SHP77 treated with DMSO at 0.1 percent for 48 hours (cell line): ENCODE results near the gene LMF2.
"Not testable (repeated sequence)": the region's sequence is repeated elsewhere in the genome, so short reads cannot be mapped to it uniquely, and the experiment has no call there.

Experiments
- DNase-seq: peaks from one replicate; lab custom pipeline; 2025; lab: John Stamatoyannopoulos, UW

Gene LMF2

DNA sequence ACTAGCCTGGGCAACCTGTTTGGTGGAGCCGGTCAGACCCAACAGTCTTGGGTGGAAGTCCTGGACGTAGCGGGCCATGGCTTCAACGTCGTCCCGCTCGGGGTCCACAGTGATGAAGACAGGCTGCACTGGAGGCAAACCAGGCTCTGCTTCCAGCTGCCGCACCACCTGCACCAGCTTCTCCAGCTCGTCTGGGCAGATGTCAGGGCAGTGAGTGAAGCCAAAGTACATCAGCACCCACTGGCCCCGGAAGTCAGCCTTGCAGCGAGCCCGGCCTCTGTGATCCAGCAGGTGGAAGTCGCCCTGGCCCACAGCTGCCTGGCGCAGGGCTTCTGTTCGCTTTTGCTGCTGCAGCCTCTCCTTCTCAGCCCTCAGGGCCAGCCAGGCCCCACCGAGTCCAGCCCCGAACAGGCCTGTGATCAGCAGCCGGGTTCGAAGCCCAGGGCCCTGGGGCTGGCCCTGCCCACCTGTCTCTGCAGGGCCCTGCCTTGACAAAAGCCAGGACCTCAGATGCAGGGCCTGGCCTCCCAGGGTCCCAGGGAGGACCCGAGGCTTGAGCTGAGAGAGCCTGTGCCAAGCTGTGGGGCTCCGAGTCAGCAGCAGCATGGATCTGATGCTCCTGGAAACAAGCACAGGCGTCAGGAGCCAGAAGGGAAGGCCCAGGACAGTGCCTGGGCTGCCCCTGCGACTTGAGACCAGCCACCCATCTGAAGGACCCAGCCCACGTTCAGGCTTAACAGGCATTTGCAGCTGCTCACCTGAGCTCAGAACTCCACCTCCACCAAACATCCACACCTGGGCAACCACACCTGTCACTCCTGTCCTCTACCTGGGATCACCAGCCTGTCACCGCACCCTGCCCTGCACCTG lies 16.5 kb upstream of the LMF2 start:
- peak; percentile 55 for DNase-seq

DNA sequence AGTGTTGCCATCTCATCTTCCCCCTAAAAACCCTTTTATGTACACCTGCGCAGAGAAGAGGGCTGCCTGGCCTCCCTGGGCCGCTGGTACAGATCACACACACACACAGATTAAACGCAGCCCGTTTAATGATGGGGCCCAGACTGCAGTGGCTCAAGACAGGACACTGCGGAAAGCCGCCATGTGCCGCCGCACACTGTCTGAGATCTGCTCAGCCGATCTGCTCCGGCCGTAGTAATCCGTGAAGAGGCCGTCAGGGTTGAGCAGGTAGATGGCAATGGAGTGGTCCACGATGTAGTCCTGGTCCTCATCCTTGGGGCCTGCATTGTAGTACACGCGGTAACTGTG lies 15.9 kb upstream of the LMF2 start:
- DNase-seq, result no peak

DNA sequence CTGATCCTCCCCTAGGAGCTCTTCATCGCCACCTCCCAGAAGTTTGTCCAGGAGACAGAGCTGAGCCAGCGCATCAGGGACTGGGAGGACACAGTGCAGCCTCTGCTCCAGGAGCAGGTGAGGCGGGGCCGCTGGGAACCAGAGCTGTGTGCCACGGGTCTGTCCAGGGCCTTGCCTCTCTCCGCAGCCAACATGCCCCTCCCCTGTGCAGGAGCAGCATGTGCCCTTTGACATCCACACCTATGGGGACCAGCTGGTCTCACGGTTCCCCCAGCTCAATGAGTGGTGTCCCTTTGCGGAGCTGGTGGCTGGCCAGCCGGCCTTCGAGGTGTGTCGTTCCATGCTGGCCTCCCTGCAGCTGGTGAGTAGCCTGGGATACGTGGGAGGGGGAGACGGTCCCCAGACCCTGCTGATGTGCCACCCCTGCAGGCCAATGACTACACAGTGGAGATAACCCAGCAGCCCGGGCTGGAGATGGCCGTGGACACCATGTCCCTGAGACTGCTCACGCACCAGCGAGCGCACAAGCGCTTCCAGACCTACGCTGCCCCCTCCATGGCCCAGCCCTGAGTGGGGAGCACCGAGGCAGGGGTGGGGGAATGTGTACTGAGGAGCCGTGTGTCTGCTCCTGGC lies 15.4 kb upstream of the LMF2 start:
- no peak for DNase-seq

DNA sequence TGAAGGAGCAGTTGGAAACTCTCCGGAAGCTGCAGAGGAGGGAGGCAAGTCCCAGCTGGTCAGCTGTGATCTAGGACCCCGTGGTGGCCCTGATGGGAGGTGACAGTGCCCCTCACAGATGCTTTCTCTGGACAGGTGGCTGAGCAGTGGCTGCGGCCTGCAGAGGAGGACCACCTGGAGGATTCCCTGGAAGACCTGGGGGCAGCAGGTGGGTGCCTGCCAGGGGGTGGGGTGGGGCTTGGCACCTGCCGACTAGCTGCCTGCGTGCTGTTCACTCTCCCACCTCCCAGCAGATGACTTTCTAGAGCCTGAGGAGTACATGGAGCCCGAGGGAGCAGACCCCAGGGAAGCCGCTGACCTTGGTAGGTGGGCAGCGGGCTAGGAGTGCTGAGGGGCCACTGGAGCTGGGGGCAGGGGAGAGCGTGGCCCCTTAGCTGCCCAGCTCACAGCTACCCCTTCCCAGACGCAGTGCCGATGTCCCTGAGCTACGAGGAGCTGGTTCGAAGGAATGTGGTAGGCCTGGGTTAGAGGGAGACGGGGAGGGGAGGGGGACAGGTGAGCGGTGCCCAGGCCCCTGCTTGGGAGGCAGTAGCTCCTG lies 14.8 kb upstream of the LMF2 start:
- no peak for DNase-seq

DNA sequence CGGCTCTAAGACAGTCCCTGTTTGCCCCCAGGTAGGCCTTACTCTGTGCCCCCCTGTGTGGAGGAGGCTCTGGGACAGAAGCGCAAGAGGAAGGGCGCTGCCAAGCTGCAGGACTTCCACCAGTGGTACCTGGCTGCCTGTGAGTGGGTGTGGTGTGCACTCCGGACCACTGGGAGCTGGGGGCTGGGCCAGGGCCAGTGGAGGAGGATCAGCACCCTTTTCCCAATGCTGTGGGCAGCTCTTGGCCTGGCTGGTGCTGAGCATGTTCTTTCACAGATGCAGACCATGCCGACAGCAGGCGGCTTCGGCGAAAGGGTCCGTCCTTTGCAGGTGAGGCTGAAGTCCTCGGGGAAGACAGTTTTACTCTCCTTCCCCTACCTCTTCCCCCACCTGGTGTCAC lies 14.2 kb upstream of the LMF2 start:
- no peak for DNase-seq

DNA sequence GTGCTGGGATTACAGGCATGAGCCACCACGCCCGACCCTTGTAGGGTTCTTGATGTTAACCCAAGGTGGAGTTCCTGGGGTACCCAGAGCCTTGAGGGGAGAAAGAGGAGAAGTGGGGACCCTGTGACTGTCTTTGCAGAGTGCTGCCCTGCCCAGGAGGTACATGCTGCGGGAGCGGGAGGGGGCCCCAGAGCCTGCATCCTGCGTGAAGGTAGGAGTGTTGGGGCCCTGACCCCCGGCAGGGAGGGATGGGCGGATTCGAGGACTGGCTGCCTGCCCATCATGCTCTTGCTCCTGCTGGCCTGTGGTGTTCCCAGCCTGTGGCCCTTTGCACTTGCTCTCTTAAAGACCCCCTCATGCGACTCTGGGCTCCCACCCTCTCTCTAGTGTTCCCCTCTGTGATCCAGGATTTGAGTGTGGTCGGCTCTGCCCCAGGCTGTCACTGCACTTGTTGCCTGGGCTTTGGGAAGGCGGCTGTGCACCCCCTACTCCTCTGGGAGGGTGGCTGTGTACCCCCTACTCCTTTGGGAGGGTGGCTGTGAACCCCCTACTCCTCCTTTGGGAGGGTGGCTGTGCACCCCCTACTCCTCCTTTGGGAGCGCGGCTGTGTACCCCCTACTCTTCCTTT lies 13.4 kb upstream of the LMF2 start:
- no peak for DNase-seq

DNA sequence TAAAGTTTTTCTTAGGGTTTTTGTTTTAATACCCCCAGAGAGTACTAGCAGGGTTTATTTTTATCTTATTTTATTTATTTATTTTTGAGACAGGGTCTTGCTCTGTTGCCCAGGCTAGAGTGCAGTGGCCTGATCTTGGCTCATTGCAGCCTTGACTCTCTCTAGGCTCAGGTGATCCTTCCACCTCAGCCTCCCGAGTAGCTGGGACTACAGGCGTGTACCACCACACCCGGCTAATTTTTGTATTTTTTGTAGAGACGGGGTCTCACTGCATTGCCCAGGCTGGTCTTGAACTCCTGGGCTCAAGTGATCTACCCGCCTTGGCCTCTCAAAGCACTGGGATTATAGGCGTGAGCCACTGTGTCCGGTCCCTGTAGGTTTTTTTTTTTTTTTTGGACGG lies 12.7 kb upstream of the LMF2 start:
- not testable (repeated sequence) for DNase-seq

DNA sequence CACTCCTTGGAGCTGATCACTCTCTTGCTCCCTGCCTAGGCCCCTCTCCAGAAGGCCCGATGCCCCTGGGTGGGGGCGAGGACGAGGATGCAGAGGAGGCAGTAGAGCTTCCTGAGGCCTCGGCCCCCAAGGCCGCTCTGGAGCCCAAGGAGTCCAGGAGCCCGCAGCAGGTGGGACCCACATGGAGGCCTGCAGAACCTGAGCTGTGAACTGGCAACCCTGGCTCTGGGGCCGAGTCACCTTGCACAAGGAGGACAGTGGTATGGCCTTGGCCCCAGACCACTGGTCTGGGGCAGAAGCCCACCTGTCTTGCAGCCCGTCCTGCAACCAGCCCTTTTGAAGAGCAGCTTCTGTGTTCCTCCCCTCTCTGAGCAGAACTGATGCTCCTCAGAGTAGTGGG lies 11.6 kb upstream of the LMF2 start:
- DNase-seq, result no peak

DNA sequence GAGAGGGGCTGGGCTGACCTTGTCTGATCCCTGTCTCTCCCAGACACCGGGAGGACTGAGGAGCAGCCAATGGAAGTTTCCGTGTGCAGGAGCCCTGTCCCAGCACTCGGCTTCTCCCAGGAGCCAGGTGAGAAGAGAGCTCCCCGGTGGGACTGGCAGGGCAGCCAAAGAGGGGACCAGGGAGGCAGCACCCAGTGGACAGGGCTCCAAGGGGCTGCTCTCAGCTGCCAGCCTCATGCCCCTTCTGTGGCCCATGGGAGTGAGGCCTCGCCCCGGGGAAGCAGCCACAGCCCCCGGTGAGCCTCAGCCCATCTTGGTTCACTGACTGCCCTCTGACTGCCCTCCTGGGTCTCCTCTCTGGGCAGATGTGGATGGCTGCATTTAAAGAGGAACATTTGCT lies 11.1 kb upstream of the LMF2 start:
- DNase-seq, result no peak

DNA sequence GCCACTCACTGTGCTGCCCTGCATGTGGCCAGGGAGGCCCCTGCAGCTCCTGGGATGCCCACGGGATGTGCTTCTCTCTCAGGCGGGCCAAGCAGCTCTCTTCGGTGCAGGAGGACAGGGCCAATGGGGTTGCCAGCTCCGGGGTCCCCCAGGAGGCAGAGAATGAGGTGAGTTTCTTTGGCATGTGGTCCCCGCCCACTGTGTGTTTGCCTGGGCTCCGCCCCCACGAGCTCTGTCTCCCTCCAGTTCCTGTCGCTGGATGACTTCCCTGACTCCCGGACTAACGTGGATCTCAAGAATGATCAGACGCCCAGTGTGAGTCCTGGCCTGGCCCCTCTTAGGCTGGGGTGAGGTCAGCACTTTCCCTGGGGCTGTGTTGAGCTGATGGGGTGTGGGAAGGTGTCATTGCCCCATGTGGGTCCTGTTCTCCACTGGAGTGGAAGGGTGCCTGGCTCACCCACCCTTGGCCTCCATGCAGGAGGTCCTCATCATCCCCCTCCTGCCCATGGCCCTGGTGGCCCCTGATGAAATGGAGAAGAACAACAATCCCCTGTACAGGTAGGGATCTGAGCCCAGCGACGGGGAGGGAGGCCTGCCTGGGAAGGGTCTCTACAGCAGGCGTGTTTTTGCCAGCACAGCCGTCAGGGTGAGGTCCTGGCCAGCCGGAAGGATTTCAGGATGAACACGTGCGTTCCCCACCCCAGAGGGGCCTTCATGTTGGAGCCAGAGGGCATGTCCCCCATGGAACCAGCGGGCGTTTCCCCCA lies 10.2 kb upstream of the LMF2 start:
- no peak for DNase-seq

DNA sequence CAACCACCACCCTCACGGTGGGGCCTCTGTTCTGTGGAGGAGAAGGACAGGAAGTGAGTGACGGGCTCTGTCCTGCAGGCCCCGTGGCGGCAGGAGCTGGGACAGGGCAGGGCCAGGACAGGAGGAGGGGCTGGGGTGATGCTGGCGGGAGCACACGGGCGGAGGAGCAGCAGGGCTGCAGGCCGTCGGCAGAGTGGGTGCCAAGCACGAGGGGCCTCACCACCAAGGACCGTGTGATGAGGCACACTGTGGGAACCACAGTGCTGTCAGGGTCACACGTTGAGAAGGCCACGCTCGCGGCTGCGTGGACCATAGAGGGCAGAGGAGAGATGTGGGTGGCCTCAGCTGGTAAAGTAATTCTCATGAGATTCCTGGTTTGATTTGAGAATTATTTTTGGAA lies 9.4 kb upstream of the LMF2 start:
- DNase-seq, result no peak

DNA sequence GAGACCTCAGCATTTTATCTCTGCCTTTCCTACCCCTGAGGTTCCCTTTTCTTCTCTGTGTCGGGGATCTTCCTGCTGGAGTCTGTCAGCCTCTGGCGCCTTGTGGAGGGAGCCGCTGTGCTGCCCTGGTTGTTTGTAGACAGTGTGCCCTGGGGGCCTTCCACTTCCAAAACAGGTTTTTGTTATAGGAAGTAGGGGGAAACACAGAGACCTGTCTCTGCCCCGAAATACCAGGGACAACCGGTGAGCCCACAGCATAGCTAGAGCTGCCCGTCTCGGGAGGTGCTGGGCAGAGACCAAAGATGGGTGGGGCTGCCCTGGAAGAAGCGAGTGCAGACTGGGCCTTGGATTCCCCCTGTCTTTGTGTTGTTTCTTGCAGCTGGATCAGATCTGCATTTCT lies 8.6 kb upstream of the LMF2 start:
- no peak for DNase-seq

DNA sequence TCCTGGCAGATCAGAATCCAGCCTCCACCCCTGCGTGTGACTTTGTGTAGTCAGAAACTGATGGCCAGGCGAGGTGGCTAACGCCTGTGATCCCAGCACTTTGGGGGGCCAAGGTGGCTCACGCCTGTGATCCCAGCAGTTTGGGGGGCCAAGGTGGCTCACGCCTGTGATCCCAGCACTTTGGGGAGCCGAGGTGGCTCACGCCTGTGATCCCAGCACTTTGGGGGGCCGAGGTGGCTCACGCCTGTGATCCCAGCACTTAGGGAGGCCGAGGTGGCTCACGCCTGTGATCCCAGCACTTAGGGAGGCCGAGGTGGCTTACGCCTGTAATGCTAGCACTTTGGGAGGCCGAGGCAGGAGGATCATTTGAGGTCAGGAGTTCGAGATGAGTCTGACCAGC lies 5.7 kb upstream of the LMF2 start:
- no peak for DNase-seq

DNA sequence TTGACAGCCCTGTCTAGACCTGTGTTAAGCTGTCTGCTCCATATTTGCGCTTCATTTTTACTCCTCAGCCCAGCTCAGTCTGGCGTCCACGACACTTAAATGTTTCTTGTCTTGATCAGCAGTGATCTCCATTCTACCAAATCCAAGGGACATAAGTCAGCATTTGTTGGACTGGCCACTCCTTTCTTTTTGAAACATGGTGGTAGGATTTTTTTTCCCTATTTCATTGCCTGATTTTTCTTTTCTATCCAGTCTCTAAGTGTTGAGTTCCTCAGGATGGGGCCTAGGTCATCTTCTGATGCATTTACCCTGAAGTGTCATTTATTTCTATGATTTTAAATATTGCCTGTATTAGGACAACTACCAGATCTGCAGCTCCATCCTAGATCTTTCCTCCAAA lies 1.4 kb upstream of the LMF2 start:
- DNase-seq, result no peak

DNA sequence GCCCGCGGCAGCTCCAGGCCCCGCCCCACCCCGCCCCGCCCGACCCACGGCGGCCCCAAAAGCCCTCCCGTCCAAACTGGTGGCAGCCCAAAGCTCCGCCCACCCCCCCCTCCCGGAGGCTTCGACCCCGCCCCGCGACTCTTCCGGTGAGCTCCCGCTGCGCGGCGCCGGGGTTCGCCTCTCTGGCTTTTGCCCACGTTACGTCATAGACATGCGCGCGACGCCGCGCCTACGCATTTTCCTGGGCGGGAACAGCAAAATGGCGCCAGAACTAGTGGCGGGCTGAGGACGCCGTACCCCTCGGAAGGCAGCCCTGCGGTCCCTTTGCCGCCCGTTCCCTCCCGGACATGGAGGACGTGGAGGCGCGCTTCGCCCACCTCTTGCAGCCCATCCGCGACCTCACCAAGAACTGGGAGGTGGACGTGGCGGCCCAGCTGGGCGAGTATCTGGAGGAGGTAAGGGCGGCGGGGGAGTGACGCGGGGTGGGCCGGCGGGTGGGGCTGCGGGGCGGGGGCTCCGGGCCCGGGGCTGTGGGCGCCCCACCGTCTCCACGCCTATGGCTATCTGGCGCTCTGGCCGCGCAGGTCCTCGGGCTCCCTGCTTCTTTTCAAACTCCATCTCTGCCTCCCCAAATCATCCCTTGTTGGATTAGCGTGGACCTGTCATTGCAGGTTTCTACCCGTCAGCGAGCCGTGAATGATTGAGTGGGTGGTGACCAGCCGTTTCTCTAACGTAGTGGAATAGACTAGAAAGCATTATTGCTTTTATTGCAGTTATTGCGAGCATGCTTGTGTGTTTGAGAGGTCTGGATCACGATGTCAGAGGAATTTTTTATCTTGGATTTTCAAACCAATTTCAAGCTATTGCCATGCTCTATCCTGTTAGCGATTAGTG lies 736 bp upstream of the LMF2 start, which contains the start of gene NCAPH2:
Gene NCAPH2 (plus strand): TSS at position 234 of the 894 bp plus-strand sequence. CDS start 114 bp downstream, at position 348.
- peak; percentile 82 for DNase-seq

DNA sequence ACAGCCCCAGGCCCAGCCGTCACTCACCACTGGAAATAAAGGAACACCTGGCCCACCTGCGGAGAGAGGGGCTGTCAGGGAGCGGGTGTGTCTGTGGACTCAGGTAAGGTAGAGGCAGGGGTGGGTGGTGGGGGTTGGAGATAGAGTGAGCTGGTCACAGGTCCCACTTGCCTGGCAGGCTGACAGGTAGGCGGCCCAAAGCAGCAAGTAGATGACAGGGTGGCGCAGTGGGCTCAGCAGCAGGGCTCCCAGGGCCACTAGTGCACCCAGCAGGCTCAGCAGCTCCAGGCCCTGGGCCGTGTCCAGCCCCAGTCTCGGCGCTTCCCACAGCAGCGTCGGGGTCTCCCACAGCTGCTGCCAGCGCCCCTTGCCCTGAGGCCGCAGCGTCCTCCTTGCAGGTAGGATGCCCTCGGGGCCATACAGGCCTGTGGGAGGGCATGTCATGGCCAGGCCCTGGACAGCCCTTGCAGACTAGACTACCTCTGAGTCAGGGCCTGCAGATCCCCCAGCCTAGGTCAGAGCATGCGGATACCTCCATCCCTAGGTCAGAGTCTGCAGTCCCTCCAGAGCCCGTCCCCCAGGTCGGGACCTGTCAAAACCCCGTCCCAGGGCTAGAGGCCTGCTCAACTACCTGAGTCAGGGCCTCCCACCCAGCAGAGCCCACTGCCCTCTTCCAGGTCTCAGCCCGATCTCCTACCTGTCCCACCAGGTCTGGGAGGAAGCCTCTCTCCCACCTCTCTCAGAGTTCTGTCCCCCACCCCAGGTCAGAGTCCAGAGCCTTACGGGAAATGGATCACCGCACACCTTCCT lies 686 bp downstream of the LMF2 start:
- no peak for DNase-seq

DNA sequence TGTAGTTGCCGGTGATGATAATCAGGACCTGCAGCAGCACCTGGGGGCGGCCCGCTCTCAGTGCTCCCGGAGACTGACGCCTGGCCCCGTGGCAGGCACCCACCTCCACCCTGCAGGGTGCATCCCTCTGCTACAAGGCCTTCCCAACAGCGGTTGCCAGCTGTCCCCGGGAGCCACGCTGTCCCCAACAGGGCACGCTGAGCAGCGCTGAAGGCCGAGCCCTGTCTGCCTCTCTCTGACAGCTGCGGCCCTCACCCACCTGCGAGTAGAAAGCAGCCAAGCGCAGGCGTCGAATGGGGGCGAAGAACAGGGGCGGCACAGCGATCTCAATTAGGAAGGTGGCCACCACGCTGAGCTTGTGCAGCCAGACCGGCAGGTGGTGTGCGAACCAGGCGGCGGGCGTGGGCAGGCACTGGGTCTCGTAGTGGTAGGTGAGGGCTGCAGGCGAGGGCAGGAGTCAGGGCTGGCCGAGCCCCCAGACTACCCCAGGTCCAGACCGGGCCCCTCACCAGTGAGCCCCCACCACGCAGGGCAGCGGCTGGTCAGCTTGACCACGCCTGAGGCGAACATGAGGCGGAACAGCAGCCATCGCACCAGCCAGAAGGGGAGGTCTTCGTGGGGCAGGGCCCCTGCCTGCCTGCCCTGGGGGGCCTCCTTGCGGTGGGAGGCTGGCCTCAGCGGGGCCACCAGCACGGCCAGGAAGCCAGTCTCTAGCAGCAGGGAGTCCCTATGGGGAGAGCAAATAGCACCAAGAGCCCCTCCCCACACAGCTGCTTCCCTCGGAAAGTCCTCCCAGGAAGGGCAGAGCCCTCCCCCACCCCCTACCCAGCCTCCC lies 1.5 kb downstream of the LMF2 start:
- no peak for DNase-seq

DNA sequence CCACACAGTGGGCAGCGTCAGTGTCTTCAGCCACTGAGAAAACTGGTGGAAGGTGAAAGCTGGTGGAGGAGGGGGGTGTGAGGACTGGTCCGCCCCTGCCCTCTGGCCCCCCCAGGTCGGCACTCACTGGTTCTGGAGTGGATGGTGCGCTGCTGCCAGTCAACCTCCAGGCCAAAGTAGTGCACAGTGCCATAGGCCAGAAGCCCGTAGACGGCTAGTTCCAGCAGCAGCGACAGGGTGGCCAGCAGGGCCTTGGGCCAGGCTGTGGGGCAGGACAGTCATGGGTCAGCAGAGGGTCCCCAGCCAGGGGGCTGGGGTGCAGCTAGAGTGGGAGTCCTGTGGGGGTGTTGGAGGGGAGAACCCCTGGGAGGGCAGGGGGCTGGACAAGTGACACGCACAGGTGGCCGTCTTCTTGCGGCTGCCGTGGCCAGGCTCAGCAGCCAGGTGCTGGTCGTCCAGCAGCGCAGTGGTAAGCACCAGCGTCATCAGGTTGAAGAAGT lies 2.2 kb downstream of the LMF2 start:
- no peak for DNase-seq
